Activated CD4-positive, alpha-beta T cell treated with anti-CD3 and anti-CD28 coated beads, Interleukin-2, amount 50 U/mL, for 48 hours (primary cell): ENCODE results near the gene PCNX4.

Source experiments
- DNase-seq, 2 experiments: peaks; one replicate each; pipeline ENCODE4 v3.0.0-alpha.2; 2020

PCNX4 gene

DNA sequence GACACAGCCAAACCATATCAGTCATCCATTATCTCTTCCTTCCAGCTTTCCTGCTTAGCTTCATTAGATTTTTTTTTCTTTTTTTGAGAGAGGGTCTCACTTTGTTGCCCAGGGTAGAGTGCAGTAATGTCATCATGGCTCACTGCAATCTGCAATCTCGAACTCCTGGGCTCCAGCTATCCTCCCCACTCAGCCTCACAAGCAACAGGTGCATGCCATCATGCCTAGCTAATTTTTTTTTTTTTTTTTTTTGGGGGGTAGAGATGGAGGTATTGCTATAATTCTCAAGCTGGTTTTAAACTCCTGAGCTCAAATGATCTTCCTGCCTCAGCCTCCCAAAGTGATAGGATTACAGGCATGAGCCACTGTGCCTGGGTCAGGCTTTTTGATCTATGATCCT, 119.0 kb downstream of the PCNX4 start:
- no peak for DNase-seq

DNA sequence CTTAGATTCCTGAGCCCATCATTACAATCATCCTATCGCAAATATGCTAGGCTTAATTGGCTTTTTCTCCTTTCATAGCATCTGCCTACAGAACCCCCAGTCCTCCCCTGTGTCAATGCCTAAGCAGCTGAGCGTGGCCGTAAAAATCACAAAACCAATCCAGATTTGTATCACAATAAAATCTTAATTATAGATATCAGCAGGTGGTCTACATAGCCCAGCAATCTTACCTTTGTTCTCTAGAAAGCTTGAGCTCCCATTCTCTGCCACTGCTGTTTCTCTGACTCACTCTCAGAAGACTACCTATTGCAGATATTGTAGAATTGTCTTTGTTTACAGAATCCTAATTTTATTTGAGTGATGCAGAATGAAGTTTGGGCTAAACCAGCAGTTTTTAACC, 119.4 kb downstream of the PCNX4 start:
- no peak for DNase-seq

DNA sequence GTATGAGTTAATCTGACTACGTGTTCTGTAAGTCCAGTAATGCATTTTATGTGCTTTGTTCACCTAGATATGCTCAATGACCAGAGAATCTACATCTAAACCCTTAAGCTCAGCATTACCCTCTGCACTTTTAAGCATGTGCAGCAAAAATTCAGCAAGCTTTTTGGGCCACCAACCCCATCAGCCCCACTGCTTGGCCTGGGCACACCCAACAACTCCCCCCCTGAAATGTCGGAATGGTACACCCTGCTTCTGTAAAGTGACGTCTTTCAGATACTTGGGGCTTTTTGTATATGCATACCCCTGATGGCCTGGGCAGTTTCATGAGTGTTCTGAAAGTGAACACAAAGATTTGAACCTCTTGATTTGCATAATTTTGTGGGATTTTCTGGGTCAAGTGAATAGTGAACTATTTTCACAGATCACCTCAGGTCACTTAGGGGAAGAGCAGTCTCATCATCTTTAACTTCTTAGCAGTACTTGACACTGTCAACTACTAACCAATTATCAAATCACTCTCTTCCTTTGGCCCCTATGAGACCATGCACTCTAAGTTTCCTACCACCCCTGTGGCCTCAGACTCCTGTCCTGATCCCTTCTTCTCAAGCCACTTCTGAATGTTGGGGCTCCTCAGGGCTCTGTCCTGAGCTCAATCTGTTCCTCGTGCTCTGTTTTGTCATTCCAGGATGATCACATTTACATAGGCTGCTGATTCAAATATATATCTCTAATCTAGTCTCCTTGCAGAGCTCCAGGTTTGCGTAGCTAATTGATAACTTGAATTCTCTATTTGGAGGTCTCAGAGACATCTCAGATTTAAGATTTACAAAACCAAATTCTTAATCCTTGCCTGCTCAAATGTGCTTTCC, 121.0 kb downstream of the PCNX4 start:
- no peak for DNase-seq

DNA sequence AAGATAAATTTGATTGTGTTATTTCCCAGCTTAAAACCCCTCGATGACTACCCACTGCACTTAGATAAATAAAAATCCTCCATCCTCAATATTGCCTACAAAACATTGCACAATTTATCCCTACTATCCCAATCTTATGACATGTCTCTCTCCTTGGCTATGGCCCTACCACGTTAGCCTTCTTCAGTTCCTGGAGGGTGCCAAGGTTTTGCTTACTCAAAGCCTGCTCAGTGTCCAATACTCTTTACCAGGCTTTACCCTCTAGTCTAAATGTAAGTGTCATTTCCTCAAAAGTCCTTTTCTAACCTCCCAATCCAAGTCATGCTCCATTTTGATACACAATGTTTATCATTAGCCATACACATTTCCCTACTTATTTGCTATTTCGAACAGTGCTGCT, 122.3 kb downstream of the PCNX4 start:
- DNase-seq, result no peak

DNA sequence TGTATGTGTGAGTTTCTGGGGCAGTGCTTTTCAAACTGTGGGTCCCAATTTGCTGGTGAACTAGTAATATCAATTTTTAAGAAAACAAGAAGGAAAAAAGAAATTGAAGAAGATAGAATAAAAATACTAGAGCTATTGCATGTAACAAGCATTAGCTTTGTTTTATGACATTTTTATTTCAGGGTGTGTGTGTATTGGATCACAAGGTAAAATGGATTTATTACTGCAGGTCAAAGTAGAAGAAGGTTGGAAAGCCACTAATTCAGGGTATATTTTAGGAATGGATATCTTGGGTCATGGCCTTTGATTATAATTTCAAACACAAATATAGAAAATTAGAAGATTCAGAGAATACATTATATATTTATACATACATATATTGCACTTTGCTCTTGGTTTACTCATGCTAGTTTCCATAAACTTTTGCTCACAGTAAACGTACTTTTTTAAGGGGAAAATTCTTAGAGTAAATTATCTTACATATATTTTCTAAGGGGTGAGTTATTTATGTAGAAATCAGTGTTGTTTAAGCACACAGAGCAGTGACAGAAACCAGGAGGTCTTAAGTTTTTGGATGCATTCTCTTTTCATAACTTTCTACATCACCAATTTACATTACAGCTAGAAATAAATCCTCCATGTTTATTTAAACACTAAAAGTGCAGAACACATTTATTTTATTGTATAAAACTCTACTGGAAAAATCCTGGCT, 122.8 kb downstream of the PCNX4 start:
- DNase-seq, result no peak

DNA sequence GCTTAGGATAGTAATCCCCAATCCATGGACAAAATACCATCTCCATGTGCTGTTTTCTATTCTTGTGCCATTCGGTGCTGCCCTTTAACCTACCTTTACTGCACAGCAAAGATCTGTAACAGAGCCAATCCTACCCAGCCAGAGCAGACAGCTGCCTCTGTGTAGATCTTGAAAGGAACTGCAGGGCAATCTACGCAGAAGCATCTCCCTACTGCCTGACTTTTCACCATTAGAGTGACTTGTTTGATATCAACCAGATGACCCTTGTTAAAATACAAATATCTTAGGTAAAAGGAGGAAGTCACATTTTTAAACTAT, 123.4 kb downstream of the PCNX4 start:
- DNase-seq, result no peak

DNA sequence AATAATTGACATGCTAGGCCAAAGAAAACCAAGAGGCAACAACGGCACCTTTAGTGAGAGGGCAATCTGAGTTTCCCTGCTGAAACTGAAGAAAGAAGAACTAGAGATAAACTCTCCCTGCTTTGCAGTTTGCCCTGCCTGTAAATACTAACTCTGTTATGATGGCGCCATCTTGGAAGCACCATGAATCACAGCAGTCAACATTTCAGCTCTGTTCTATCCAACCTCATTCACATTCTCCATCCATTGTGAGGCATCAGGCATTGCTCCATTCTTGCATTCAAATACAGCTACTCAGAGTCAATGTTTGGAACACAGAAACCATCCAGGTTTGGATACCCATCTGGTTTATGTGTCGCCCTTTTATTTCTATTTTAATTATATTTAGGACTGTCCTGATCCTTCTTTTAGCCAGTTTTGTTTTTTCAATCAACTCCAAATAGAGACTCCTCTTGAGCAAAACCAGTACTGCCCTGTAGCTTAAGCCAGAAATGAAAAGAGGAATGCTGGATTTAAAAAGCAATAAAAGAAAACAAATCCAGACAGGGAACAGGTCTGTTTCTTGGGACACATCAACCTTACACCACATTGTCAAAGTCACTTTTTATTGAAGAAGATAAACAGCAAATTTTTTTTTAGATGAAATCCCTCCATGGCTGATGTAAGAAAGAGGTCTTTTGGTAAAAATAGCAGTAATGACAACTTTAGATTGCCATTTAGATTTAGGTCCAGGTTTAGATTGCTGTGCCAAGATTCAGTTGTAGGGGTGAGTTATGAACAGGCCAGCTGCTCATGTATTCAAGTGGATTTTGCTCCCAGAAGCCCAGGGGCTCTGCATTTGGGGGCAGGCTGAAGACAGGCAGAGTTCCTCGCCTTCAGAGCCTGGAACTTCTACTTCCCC, 124.0 kb downstream of the PCNX4 start:
- DNase-seq, result no peak

DNA sequence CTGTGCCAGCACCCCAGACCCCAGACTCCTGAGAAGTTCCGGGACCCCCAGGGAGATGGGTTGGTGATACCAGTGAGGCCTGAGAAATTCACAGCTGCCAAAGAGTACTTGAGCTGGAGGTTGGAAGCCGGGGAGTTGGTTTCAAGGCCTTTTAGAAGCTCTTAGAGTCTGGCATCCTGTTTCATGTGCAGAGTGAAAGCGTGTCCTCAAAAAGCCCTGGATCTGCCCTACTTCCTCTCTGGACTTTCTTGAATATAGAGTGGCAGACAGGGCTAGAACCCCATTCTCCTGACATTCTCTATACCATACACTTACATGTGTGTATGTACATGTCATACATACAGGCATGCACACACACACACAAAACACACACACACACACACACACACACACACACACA, 126.0 kb downstream of the PCNX4 start:
- no peak for DNase-seq
